Epithelial cell of proximal tubule (primary cell): ENCODE results near the gene FIBIN. TPM values are rescaled to one million over a fixed set of nuclear protein-coding genes. Genes with fewer than 3 reads are reported as not detected.

Experiments used
- DNase-seq: peaks from one replicate; pipeline ENCODE4 v3.0.0-alpha.2; 2011; ENCODE audit warnings: low read depth
- H3K4me3 ChIP-seq: 2 replicates; pipeline ENCODE4 v1.5.1; 2011; ENCODE audit warnings: low read depth, mild to moderate bottlenecking, low read length
- total RNA-seq: library from RNA; depleted of rRNA; stranded (reverse); fragments of >200 nt; gene quantifications from 2 replicates; pipeline ENCODE4 v1.2.3, GENCODE V29; 2015
- TF ChIP-seq, protein P1 (sequence below): conservative IDR thresholded peaks from 2 replicates; pipeline ENCODE4 v1.5.1; 2012; ENCODE audit warnings: low read depth, mild to moderate bottlenecking, low read length

FIBIN gene
- total RNA-seq, 1 donor from 2014 or later: not detected

GRCh38 chr11:27024865-27025264, 31.0 kb downstream of the FIBIN start:
- TF ChIP-seq, protein P1, sequence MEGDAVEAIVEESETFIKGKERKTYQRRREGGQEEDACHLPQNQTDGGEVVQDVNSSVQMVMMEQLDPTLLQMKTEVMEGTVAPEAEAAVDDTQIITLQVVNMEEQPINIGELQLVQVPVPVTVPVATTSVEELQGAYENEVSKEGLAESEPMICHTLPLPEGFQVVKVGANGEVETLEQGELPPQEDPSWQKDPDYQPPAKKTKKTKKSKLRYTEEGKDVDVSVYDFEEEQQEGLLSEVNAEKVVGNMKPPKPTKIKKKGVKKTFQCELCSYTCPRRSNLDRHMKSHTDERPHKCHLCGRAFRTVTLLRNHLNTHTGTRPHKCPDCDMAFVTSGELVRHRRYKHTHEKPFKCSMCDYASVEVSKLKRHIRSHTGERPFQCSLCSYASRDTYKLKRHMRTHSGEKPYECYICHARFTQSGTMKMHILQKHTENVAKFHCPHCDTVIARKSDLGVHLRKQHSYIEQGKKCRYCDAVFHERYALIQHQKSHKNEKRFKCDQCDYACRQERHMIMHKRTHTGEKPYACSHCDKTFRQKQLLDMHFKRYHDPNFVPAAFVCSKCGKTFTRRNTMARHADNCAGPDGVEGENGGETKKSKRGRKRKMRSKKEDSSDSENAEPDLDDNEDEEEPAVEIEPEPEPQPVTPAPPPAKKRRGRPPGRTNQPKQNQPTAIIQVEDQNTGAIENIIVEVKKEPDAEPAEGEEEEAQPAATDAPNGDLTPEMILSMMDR: no peak
- H3K4me3 ChIP-seq: no peak overlapping the region
- DNase-seq: no peak

DNA sequence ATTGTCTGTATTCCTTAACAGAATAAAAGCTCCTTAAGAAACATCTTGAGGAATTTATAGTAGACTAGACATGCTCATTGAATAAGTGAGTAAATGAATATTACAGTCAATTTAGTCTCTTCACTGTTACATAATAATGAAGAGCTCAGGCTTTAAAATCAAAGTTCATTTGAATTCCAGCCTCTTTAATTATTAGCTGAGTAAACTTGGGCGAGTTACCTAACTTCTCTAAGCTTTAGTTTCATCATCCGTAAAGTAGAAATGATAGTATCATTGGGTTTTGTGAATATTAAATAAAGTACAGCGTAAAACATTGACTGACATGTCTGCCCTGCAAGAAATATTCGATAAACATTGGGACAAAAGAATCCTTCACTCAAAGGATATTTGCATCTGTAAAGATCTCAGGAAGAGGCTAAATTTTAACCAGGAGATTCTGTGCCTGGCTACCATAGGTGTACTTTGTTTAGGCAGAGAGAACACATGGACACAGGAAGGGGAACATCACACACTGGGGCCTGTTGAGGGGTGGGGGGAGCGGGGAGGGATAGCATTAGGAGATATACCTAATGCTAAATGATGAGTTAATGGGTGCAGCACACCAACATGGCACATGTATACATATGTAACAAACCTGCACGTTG, 31.5 kb downstream of the FIBIN start:
- TF ChIP-seq, protein P1: no peak
- peak; percentile 40 for DNase-seq
- H3K4me3 ChIP-seq: no peak overlapping the region

DNA sequence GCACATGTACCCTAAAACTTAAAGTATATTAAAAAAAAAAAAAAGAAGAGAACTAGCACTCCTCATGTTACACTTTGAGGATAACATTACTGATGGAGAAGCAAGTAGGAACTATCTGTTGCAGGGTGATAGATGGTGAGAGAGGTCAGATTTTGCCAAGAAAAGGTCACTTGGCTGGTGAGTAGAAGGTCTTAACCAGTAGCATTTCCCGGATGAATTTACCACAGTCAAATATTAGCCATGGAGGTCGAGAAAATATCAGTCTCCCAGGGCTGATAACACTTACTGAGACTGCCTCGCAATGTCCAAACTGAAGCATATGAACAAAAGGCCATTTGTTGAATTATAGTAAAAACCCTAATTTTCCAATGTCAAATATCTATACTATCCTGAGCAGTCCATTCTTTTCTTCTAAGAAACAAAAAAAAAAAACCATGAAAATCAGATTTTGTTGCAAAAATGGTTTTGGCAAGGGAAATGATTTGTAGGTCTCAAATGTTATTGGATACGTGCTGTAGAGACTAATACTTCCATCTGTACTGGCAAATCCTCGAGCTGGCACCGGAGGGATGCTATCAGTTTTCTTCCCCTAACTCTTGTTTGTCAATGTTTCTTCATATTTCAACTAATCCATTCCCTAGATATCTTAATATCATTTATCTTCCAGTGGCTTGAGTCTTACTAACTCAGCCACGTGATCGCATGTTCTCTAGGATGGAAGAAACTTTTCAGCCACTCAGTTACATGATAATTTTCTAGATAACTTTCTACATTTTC, 32.2 kb downstream of the FIBIN start:
- TF ChIP-seq, protein P1: no peak
- no peak for DNase-seq

GRCh38 chr11:27028561-27028965, 34.7 kb downstream of the FIBIN start:
- TF ChIP-seq, protein P1: no peak
- DNase-seq: no peak
- H3K4me3 ChIP-seq: no peak overlapping the region

More for the DNA sequence above, 32.2 kb downstream of the FIBIN start:
- H3K4me3 ChIP-seq: no peak overlapping the region

DNA sequence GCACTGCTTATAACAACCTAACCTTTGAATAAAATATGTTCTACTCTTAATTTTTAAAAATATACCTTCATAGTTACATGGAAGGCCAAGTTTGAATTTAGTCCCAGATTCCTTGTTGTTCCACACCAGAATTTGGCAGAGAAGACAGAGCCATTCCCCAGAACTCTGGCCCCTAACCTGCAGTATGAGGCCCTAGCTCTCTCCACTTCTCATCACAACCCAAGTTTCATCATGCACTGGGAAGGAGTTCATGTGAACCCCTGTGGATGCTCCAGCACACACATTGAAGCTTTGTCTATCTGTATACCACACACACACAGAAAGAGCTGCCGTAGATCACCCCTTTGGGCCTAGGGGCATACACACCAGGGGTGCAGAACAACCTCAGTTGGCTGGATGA, 36.1 kb downstream of the FIBIN start:
- TF ChIP-seq, protein P1: no peak
- no peak overlapping the region for H3K4me3 ChIP-seq
- DNase-seq: no peak

DNA sequence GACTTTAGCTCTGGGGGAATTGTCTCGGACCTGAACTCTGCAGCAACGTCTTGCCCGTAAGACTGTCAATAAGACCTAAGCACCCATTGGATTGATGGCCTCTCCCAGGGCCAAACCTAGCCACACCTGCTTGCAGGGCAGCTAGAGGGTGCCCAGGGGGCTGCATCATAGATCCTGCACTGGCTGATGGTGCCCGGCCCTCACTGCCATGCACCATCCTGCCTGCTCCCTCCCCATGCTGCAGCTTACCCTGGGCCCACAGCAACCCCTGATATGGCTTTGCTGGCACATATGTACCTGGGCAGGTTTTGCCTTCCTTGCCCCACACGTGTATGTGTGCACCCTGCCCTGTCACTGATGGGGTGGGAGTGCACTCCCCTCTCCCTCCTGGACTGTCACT, 37.8 kb downstream of the FIBIN start:
- TF ChIP-seq, protein P1: no peak
- H3K4me3 ChIP-seq: no peak overlapping the region
- no peak for DNase-seq
